GM18507 (cell line): Measurements from ENCODE around the gene TRRAP.

Experiments used
- DNase-seq: peaks from one replicate; pipeline ENCODE4 v3.0.0; 2011; ENCODE audit warnings: low read depth; ENCODE audit not compliant: insufficient read length; ENCODE audit errors: extremely low spot score
- FAIRE-seq: peaks from 2 replicates; lab custom pipeline; 2011; peaks lifted over from hg19 to GRCh38; lab: Jason Lieb, UNC

TRRAP gene

DNA sequence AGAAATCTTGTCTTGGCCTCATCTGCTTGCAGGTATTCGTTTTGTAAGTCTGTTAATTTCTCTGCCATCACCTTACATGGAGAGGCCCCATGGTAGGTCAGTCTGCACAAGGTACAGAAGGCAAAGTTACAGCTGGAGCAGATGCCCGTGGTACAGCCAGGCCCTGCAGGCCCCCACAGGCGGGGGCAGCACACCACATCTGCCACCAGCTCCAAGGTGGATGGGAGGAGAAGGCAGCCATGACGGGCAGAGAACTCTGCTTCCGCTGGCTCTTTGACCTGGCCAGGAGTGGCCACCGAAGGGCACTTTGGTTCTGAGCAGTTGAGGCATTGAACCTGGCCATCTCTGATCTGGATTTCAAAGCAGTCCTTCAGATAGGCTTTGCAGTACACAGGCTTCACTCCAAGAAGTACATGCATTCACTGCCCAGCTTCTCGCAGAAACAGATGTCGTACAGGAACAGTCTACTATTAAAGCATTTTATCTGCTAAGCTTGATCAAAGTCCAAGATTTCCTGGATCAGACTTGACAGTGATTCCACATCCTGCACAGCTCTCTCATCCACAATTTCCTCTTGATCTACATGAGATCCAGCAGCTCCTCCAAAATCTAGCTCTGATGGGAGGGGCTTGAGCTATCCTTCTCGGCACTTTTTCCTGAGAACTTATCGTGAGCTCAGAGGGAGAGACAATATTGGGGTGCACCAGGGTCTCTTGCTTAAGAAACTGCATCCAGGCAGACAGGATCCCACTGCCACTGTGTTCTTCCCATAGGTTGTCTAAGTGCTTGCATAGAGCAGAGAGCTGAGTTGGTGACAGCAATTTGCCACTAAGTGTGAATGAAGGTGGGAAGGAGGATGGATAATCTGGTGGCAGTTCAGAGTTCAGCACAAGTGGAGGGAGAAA lies 120.7 kb downstream of the TRRAP start:
- DNase-seq = no peak
- FAIRE-seq = no peak

DNA sequence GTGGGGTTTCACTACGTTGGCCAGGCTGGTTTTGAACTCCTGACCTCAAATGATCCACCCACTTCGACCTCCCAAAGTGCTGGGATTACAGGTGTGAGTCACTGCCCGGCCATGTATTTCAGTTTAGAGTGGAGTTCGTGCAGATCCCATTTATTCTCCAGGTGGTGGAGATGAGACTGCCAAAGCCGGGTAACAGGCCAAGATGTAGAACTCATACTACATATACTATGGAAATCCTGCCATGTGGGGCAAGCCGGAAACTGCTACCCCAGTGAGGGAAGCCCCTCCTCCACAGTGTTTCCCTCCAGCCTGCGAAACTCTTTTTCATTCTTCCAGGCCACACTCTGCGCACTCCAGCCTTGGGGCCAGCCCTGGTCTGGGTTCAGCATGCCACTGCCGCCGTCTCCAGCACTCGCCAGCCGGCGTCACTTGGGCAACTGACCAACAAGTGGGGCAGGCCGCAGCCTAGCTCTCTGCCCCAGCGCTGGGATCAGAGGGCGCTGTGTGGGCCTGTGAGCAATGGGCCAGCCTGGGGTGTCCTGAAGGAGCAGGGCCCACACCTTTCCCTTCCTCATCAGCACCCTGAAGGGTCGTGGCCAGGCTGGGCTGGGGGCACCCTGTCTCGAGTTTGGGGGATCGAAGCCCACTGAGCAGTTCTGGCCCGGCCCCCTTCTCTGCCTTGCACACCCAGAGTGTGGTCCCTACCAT lies 122.0 kb downstream of the TRRAP start:
- no peak for DNase-seq
- no peak for FAIRE-seq

GRCh38 chr7:99000904-99001465 lies 122.7 kb downstream of the TRRAP start:
- FAIRE-seq (no peak), DNase-seq (no peak)

DNA sequence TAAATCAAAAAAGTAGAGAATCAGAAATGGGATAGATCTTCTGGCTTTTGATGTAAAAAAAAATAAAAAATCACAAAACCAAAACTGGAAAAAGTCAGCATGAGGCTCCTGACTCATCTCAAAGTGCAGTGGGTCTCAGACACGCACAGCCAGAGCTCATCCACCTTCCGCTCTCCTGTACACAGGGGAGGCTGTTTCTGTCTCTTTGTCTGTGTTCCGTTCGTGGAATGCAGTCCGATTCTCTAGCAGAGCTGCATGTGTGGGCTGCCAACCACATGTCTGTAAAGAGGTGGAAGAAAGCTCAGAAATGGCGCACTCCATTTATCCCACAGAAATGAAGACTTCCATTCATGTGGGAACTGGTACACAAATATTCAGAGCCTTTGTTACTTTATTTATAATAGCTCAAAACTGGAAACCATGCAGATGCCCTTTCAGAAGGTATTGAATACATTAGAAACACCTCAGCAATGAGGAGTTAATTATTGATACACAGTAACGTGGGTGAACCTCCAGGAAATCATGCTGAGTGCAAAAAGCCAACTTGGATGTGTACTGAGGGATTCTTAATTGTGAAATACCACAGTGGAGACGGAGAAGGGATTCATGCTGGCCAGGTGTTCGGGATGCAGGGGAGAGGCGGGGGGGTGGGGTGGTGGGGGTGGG lies 123.3 kb downstream of the TRRAP start:
- FAIRE-seq (no peak), DNase-seq (no peak)

- DNase-seq (no peak), FAIRE-seq (no peak)
Measured at GRCh38 chr7:99002148-99002826, 124.0 kb downstream of the TRRAP start.

DNA sequence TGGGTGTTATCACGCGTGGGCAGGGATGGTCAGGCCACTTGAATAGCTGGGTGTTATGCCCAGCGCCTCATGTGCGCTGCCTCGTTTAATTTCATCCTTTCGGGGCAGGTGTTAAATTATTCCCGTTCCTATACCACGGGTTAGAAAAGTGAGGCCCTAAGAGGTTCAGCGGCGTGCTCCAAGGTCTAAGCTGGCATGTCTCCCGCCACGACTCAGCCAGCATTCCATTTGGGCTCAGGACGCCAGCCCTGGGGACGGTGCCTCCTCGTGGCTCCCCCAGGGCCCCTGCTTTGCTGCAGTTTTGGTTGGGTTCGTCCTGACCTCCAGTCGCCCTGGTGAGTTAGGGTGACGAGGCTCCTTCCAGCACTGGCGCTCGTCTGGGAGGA lies 124.5 kb downstream of the TRRAP start:
- DNase-seq (no peak), FAIRE-seq (no peak)

GRCh38 chr7:99003419-99003818 lies 125.1 kb downstream of the TRRAP start:
- FAIRE-seq = no peak
- DNase-seq = no peak

DNA sequence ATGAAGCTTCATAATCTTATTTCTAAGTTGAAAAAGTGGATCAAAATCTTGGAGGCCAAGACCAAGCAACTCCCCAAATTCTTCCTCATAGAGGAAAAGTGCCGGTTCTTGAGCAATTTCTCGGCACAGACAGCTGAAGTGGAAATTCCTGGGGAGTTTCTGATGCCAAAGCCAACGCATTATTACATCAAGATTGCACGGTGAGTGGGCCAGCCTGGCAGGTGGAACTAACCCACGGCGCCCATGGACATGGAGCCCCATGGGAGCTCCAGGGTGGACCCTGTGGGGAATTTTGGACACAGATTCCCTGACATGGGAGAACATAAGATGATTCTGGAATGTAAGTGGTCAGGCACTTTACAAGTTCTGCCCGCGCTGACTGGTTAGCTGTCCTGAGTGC lies 125.9 kb downstream of the TRRAP start:
- FAIRE-seq = no peak
- no peak for DNase-seq

DNA sequence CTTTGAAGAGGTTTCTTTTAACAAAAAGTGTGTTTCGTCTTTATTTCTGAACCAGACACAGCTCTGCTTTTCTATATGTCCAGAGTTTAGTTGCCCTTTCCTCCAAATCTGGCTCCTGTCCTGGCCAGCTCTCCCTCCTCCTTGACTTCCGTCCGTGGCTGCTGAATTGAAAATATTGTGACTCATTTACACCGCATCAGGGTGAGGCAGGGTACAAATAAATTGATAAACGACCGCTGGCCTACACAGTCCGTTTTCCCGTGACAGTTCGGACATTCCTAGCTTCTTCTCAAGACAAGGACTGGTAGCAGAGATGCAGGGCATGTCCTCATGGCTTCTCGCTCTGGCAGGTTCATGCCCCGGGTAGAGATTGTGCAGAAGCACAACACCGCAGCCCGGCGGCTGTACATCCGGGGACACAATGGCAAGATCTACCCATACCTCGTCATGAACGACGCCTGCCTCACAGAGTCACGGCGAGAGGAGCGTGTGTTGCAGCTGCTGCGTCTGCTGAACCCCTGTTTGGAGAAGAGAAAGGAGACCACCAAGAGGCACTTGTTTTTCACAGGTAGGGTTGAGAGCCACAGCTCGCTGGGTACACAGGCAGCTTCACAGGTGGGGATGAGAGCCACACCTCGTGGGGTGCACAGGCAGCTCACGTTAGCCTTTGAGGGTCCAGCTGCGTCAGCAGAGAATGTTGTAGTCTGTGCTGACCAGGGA lies 126.6 kb downstream of the TRRAP start:
- FAIRE-seq (no peak), DNase-seq (no peak)

DNA sequence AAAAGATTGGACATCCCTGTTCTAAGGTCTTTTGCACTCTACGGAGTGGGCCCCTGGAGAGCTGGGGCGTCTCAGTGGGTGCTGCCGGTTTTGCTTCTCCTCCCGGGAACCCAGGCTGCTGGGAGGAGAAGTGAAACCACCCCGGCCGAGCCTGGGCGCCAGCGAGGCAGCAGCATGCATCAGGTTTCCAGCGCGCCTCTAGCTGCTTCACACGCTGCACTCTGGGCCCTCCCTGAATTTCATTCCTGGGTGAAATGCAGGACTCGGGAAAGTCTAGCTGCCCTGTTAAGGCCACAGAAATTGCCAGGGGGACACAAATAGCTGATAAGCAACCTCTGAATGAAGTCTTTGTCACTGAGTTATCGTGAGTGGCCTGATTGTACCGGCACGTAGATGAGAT lies 127.4 kb downstream of the TRRAP start:
- FAIRE-seq (no peak), DNase-seq (peak; percentile 17)

- no peak for FAIRE-seq
- DNase-seq = no peak
Measured at GRCh38 chr7:99006739-99007424, 128.6 kb downstream of the TRRAP start.

GRCh38 chr7:99008181-99008631 lies 129.9 kb downstream of the TRRAP start:
- DNase-seq = no peak
- FAIRE-seq = no peak

GRCh38 chr7:99008921-99009530 lies 130.7 kb downstream of the TRRAP start:
- FAIRE-seq = no peak
- DNase-seq = no peak

DNA sequence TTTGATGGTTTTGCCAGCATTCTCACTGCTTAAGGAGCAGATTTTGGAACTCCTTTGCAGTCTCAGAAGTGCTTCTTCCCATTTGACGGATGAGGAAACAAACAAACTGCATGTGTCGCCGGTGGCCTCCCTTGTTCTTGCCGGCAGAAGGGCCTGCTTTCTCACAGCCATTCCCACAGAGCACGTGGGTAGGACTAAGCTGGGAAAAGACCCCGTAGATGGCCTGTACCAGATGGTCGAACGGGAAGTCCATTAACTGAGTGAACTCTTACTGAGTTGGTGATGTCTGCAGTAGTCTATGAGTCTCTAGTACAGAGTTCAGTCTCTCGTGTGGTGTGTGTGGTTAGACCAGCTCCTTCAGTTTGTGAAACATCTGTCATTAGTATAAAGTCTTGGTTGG lies 131.9 kb downstream of the TRRAP start:
- DNase-seq (no peak), FAIRE-seq (no peak)

DNA sequence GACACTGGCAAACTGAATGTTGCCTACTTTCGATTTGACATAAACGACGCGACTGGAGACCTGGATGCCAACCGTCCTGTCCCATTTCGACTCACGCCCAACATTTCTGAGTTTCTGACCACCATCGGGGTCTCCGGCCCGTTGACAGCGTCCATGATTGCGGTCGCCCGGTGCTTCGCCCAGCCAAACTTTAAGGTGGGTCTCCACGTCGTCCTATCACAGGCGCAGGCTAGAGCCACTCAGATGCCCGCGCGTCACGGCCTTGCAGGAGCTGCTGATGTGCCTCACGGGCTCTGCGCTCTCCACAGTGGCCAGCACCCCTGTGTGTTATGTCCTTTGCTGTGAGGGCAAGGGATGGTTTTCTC lies 133.0 kb downstream of the TRRAP start:
- FAIRE-seq (no peak), DNase-seq (no peak)

- DNase-seq = no peak
- FAIRE-seq = no peak
Measured at GRCh38 chr7:99011706-99012404, 133.5 kb downstream of the TRRAP start.

- FAIRE-seq (no peak), DNase-seq (no peak)
Measured at GRCh38 chr7:99012722-99013121, 134.4 kb downstream of the TRRAP start.
